ENCODE results near the gene KLHDC7A.

- TF ChIP-seq CTCF (IDR thresholded peaks at IDR 0.05), result no peak
- TF ChIP-seq POLR2A (IDR thresholded peaks at IDR 0.05), result no peak
Measured at GRCh38 chr1:18434041-18434440, 46.7 kb upstream of the KLHDC7A start.

Measured in right lobe of liver (tissue), 4 donors.